ENCODE measurements around the gene TNK2. TPM values are rescaled to one million over a fixed set of nuclear protein-coding genes. Genes with fewer than 3 reads are reported as not detected.

Gene TNK2
- total RNA-seq: 9.7 and 17.3 TPM in 2 replicates

GRCh38 chr3:195907934-195908693 lies at the start of gene TNK2:
Gene TNK2, minus strand, starts transcription at chr3:195908551. Its CDS starts 19,963 bp downstream, at chr3:195888588.

Other genes starting within 250 kb of the TNK2 start
- 1.7 TPM in 1 of 2 replicates, not detected in the other for gene MUC20, start 187.6 kb downstream of the TNK2 start, total RNA-seq
- not detected in 2 replicates for gene MUC4, start 96.6 kb downstream of the TNK2 start, total RNA-seq
- gene TFRC, start 173.5 kb upstream of the TNK2 start, total RNA-seq: 42.4 and 58.0 TPM in 2 replicates

Measured in myometrial cell (primary cell).